A549 (cell line): ENCODE measurements around the gene SPRYD7.

ENCODE experiments used
- CEBPB ChIP-seq, 2 experiments: fragments of >200 bp in 1 of 2; sonication (Bioruptor Twin) in 1 of 2; formaldehyde crosslinking in 1 of 2; IDR thresholded peaks; 2 replicates each; pipeline ENCODE4 v1.6.1; 2012 to 2016
- CHD4 ChIP-seq: fragments of 200-600 bp; sonication (generic); IDR thresholded peaks from 2 replicates; pipeline ENCODE4 v1.6.1; 2016; ENCODE audit warnings: antibody characterized with exemption, mild to moderate bottlenecking, borderline replicate concordance
- EP300 ChIP-seq, 2 experiments: fragments of >200 bp; sonication (Bioruptor Twin); formaldehyde crosslinking; IDR thresholded peaks; 2 replicates in 1 of 2; 3 replicates in 1 of 2; pipeline ENCODE4 v1.6.1; 2016 to 2017
- ESRRA ChIP-seq: fragments of 150-350 bp; IDR thresholded peaks from 2 replicates; pipeline ENCODE4 v1.6.1; 2014; ENCODE audit warnings: mild to moderate bottlenecking, low read length, borderline replicate concordance
- HOXB13 ChIP-seq: fragments of 250-450 bp; sonication (Bioruptor Pico); IDR thresholded peaks from 2 replicates; pipeline ENCODE4 v1.5.0; 2020; ENCODE audit warnings: low read depth, mild to moderate bottlenecking, moderate library complexity
- NPAS2 ChIP-seq: fragments of 250-450 bp; sonication (Bioruptor Pico); IDR thresholded peaks from 2 replicates; pipeline ENCODE4 v1.8.0; 2022; ENCODE audit warnings: mild to moderate bottlenecking, moderate library complexity, borderline replicate concordance
- PBX3 ChIP-seq: IDR thresholded peaks from 2 replicates; pipeline ENCODE4 v1.6.1; 2012
- POLR2A ChIP-seq: IDR thresholded peaks from 2 replicates; pipeline ENCODE4 v1.6.1; 2012; ENCODE audit warnings: mild to moderate bottlenecking, low read length
- RAD21 ChIP-seq, 2 experiments: fragments of >200 bp in 1 of 2; sonication (Bioruptor Twin) in 1 of 2; formaldehyde crosslinking in 1 of 2; IDR thresholded peaks in 1 of 2; conservative IDR thresholded peaks in 1 of 2; 2 replicates in 1 of 2; 3 replicates in 1 of 2; pipeline ENCODE4 v1.6.1; 2012 to 2018; ENCODE audit warnings: inconsistent platforms in 1 of 2
- RCOR1 ChIP-seq: fragments of 150-350 bp; IDR thresholded peaks from 2 replicates; pipeline ENCODE4 v1.6.1; 2014; ENCODE audit warnings: antibody characterized with exemption, low read length, low read depth
- TF ChIP-seq, protein P1 (sequence below): fragments of >200 bp; sonication (Bioruptor Twin); formaldehyde crosslinking; IDR thresholded peaks from 3 replicates; pipeline ENCODE4 v1.5.1; 2016

DNA sequence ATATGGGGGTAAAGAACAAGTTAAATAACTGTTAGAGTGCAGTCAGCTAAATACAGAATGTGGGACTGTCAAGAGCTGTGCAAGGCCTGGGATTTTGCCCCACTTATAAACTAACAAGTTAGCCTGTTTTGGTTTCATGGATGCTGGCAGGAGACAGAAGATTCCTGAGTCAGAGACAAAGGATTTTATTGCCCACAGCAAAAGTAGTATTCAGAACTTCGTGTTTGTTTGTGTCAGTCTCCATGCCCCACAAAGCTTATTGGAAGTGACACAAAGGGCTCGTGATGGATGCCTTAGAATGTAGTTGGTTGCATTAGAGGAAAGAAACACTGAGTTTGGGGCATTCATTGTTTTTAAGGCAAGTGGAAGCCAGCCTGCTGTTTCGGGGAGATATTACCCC is 22.2 kb upstream of the SPRYD7 start:
- TF ChIP-seq CEBPB (IDR thresholded peaks at IDR 0.05) (no peak), POLR2A (no peak), ESRRA (no peak), RAD21 (conservative IDR thresholded peaks at IDR 0.05 in 1 of 2, IDR thresholded peaks at IDR 0.05 in 1 of 2) (no peak), PBX3 (no peak), HOXB13 (CRISPR knock-in tag) (no peak), CHD4 (no peak), RCOR1 (no peak), EP300 (IDR thresholded peaks at IDR 0.05) (no peak), NPAS2 (CRISPR knock-in tag) (no peak)
- TF ChIP-seq, protein P1, sequence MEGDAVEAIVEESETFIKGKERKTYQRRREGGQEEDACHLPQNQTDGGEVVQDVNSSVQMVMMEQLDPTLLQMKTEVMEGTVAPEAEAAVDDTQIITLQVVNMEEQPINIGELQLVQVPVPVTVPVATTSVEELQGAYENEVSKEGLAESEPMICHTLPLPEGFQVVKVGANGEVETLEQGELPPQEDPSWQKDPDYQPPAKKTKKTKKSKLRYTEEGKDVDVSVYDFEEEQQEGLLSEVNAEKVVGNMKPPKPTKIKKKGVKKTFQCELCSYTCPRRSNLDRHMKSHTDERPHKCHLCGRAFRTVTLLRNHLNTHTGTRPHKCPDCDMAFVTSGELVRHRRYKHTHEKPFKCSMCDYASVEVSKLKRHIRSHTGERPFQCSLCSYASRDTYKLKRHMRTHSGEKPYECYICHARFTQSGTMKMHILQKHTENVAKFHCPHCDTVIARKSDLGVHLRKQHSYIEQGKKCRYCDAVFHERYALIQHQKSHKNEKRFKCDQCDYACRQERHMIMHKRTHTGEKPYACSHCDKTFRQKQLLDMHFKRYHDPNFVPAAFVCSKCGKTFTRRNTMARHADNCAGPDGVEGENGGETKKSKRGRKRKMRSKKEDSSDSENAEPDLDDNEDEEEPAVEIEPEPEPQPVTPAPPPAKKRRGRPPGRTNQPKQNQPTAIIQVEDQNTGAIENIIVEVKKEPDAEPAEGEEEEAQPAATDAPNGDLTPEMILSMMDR: no peak
